ENCODE data around the gene HSP90B1.

- TF ChIP-seq EZH2 (IDR thresholded peaks at IDR 0.05; ENCODE audit: low read depth) (no peak), CTCF (conservative IDR thresholded peaks at IDR 0.05) (no peak)
Observed at GRCh38 chr12:103955811-103956508, 25.8 kb downstream of the HSP90B1 start.
